ENCODE data around the gene CIROP. TPM values are rescaled to one million over a fixed set of nuclear protein-coding genes. Genes with fewer than 3 reads are reported as not detected.

CIROP gene
- total RNA-seq, 1 experiment from 2014 or later, result 0.11 TPM

DNA sequence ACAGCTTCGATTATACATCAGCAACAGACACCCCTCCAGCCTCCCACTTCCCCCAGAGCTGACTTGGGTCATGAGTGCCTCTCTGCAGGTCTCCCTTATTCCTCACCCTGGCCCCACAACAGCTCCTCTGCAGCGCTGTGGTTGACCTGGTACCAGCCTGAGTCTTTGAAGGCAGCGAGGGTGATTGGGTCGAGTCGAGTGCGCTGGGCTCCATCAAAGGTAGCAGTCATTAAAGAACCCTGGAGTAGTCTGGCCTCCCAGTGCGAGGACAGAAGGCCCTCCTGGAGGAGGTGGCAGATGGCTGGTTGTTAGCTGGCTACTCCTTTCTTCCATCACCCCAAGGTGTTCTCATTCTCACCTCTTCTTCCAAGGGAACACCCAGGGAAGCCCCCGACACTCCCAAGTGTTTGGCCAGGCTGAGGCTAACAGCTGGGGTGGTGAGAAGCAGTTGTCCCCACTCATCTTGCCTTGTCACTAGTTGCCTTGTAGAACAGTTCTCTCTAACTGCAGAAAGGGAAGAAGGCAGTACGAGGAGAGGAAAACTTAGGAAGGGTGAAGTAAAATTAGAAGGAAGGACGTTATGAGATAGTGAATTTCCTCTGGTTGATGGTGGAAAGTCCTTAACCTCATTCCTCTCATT, 2.7 kb downstream of the CIROP start:
- CTCF ChIA-PET, result interaction anchor here (0.8 to 6.9 kb wide), 4 partner anchors 19 to 44 kb away, joined by 3 to 43 read pairs (median 4); no protein-coding TSS in a partner anchor
- H3K9me3 Mint-ChIP-seq, result no peaks in the 10 kb centered on the region
- DNase-seq (ENCODE audit: low spot score) (no peak), ATAC-seq (no peak)
- TF ChIP-seq RELA (CRISPR knock-in tag; IDR thresholded peaks at IDR 0.05; ENCODE audit: borderline replicate concordance) (no peak), GRHL2 (CRISPR knock-in tag; IDR thresholded peaks at IDR 0.05; ENCODE audit: insufficient replicate concordance, severe bottlenecking) (no peak), SMAD4 (CRISPR knock-in tag; IDR thresholded peaks at IDR 0.05) (no peak), TEAD4 (CRISPR knock-in tag; IDR thresholded peaks at IDR 0.05) (no peak), ZNF532 (CRISPR knock-in tag; IDR thresholded peaks at IDR 0.05; ENCODE audit: borderline replicate concordance) (no peak), OVOL2 (CRISPR knock-in tag; IDR thresholded peaks at IDR 0.05; ENCODE audit: borderline replicate concordance) (no peak), ZNF317 (CRISPR knock-in tag; IDR thresholded peaks at IDR 0.05; ENCODE audit: borderline replicate concordance, low read depth) (no peak), CREB1 (CRISPR knock-in tag; IDR thresholded peaks at IDR 0.05) (no peak), ZNF396 (CRISPR knock-in tag; IDR thresholded peaks at IDR 0.05; ENCODE audit: borderline replicate concordance) (no peak), E2F5 (CRISPR knock-in tag; IDR thresholded peaks at IDR 0.05) (no peak), TEAD1 (CRISPR knock-in tag; IDR thresholded peaks at IDR 0.05) (no peak), FOXJ3 (CRISPR knock-in tag; IDR thresholded peaks at IDR 0.05; ENCODE audit: borderline replicate concordance) (no peak), TCF7 (CRISPR knock-in tag; IDR thresholded peaks at IDR 0.05; ENCODE audit: low read depth) (no peak), ZNF416 (CRISPR knock-in tag; IDR thresholded peaks at IDR 0.05) (no peak)
- TF ChIP-seq, protein P1, sequence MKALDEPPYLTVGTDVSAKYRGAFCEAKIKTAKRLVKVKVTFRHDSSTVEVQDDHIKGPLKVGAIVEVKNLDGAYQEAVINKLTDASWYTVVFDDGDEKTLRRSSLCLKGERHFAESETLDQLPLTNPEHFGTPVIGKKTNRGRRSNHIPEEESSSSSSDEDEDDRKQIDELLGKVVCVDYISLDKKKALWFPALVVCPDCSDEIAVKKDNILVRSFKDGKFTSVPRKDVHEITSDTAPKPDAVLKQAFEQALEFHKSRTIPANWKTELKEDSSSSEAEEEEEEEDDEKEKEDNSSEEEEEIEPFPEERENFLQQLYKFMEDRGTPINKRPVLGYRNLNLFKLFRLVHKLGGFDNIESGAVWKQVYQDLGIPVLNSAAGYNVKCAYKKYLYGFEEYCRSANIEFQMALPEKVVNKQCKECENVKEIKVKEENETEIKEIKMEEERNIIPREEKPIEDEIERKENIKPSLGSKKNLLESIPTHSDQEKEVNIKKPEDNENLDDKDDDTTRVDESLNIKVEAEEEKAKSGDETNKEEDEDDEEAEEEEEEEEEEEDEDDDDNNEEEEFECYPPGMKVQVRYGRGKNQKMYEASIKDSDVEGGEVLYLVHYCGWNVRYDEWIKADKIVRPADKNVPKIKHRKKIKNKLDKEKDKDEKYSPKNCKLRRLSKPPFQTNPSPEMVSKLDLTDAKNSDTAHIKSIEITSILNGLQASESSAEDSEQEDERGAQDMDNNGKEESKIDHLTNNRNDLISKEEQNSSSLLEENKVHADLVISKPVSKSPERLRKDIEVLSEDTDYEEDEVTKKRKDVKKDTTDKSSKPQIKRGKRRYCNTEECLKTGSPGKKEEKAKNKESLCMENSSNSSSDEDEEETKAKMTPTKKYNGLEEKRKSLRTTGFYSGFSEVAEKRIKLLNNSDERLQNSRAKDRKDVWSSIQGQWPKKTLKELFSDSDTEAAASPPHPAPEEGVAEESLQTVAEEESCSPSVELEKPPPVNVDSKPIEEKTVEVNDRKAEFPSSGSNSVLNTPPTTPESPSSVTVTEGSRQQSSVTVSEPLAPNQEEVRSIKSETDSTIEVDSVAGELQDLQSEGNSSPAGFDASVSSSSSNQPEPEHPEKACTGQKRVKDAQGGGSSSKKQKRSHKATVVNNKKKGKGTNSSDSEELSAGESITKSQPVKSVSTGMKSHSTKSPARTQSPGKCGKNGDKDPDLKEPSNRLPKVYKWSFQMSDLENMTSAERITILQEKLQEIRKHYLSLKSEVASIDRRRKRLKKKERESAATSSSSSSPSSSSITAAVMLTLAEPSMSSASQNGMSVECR (CRISPR knock-in tag; IDR thresholded peaks at IDR 0.05; ENCODE audit: borderline replicate concordance), result no peak
- H3K4me3 Mint-ChIP-seq, result no peak overlapping the region
- H3K27me3 Mint-ChIP-seq (ENCODE audit: low read depth), result peaks cover 15% of the 10 kb centered on the region
- peaks cover 58% of the 10 kb centered on the region for H3K4me1 Mint-ChIP-seq
- H3K36me3 Mint-ChIP-seq, result peaks cover 22% of the 10 kb centered on the region
- H3K27ac Mint-ChIP-seq, result no peak overlapping the region
- POLR2A ChIA-PET, result no interaction called here

Measured in WTC11 (cell line).